ENCODE measurements around the gene MARF1.
"Not testable (repeated sequence)": the region's sequence is repeated elsewhere in the genome, so short reads cannot be mapped to it uniquely, and the experiment has no call there.

The MARF1 gene

GRCh38 chr16:15573274-15573895 is 69.6 kb downstream of the MARF1 start:
- no peak for DNase-seq (ENCODE audit: low read depth)

GRCh38 chr16:15572329-15573001 is 70.5 kb downstream of the MARF1 start:
- peak; percentile 92 for DNase-seq (ENCODE audit: low read depth)

GRCh38 chr16:15571557-15571956 is 71.4 kb downstream of the MARF1 start:
- no peak for DNase-seq (ENCODE audit: low read depth)

GRCh38 chr16:15570666-15571065 is 72.3 kb downstream of the MARF1 start:
- DNase-seq (ENCODE audit: low read depth): not testable (repeated sequence)

GRCh38 chr16:15567823-15568222 is 75.1 kb downstream of the MARF1 start:
- DNase-seq (ENCODE audit: low read depth): no peak

- no peak for DNase-seq (ENCODE audit: low read depth)
Observed at GRCh38 chr16:15566095-15566494, 76.9 kb downstream of the MARF1 start.

GRCh38 chr16:15564604-15565339 is 78.2 kb downstream of the MARF1 start:
- DNase-seq (ENCODE audit: low read depth): peak; percentile 66

GRCh38 chr16:15559176-15559575 is 83.8 kb downstream of the MARF1 start:
- no peak for DNase-seq (ENCODE audit: low read depth)

- DNase-seq (ENCODE audit: low read depth): no peak
Observed at GRCh38 chr16:15557258-15557657, 85.7 kb downstream of the MARF1 start.

GRCh38 chr16:15556130-15556529 is 86.8 kb downstream of the MARF1 start:
- DNase-seq (ENCODE audit: low read depth): no peak

- DNase-seq (ENCODE audit: low read depth): peak; percentile 39
Observed at GRCh38 chr16:15553313-15554088, 89.5 kb downstream of the MARF1 start.

GRCh38 chr16:15552507-15552906 is 90.4 kb downstream of the MARF1 start:
- DNase-seq (ENCODE audit: low read depth): no peak

- DNase-seq (ENCODE audit: low read depth): no peak
Observed at GRCh38 chr16:15548482-15548891, 94.5 kb downstream of the MARF1 start.

GRCh38 chr16:15547768-15548096 is 95.2 kb downstream of the MARF1 start:
- no peak for DNase-seq (ENCODE audit: low read depth)

GRCh38 chr16:15547072-15547767 is 95.7 kb downstream of the MARF1 start:
- DNase-seq (ENCODE audit: low read depth): not testable (repeated sequence)

GRCh38 chr16:15545544-15545943 is 97.4 kb downstream of the MARF1 start:
- DNase-seq (ENCODE audit: low read depth): no peak

- DNase-seq (ENCODE audit: low read depth): no peak
Observed at GRCh38 chr16:15544405-15544804, 98.5 kb downstream of the MARF1 start.
